ENCODE results near the gene RHBDL1.

Gene RHBDL1

GRCh38 chr16:672371-672770 is 3.1 kb upstream of the RHBDL1 start:
- no peak for DNase-seq (ENCODE audit: low spot score)

DNA sequence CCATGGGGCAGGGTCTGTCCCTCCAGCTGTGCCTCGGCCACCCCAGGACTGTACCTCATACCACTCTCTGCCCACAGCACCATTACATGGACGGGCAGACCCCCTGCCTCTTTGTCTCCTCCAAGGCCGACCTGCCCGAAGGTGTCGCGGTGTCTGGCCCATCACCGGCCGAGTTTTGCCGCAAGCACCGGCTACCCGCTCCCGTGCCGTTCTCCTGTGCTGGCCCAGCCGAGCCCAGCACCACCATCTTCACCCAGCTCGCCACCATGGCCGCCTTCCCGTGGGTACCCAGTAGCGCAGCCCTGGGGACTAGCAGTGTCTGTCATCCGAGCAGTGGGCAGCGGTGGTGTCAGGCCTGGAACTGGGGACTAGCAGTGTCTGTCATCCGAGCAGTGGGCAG is 2.6 kb upstream of the RHBDL1 start:
- TF ChIP-seq CTCF (IDR thresholded peaks at IDR 0.05) = no peak
- no peak overlapping the region for H3K4me3 ChIP-seq
- no peak overlapping the region for H3K27ac ChIP-seq
- no peak for DNase-seq (ENCODE audit: low spot score)

More at GRCh38 chr16:672371-672770, 3.1 kb upstream of the RHBDL1 start:
- no peak for TF ChIP-seq CTCF (IDR thresholded peaks at IDR 0.05)
- Histone ChIP-seq H3K4me3 (no peak overlapping the region), H3K27ac (no peak overlapping the region)

GRCh38 chr16:673399-673991 is 2.0 kb upstream of the RHBDL1 start:
- no peak for TF ChIP-seq CTCF (IDR thresholded peaks at IDR 0.05)
- Histone ChIP-seq H3K27ac (no peak overlapping the region), H3K4me3 (no peak overlapping the region)
- no peak for DNase-seq (ENCODE audit: low spot score)

- Histone ChIP-seq H3K27ac (no peak overlapping the region), H3K4me3 (no peak overlapping the region)
- no peak for DNase-seq (ENCODE audit: low spot score)
- no peak for TF ChIP-seq CTCF (IDR thresholded peaks at IDR 0.05)
Observed at GRCh38 chr16:674214-674881, 1.1 kb upstream of the RHBDL1 start.

DNA sequence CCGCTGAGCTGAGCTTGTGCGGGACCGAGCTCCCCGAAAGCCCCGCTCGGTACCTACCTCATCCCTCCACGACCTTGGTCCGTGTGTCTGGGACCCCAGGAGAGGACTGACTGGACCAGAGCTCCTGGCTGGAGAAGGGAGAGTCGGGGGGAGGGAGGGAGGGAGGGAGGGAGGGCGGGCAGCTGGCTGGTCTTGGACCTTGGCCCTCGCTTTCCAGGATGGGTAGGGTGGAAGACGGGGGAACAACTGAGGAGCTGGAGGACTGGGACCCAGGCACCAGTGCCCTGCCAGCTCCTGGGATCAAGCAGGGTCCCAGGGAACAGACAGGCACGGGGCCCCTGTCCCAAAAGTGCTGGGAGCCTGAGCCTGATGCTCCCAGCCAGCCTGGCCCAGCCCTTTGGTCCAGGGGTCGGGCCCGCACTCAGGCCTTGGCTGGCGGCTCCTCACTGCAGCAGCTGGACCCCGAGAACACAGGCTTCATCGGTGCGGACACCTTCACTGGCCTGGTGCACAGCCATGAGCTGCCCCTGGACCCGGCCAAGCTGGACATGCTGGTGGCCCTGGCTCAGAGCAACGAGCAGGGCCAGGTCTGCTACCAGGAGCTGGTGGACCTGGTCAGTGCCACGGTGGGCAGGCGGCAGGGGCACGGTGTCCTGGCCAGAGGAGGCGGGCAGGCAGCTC is 553 bp downstream of the RHBDL1 start:
- peak overlapping the region in 1 of 2 donors; percentile 61 for H3K27ac ChIP-seq
- no peak for TF ChIP-seq CTCF (IDR thresholded peaks at IDR 0.05)
- H3K4me3 ChIP-seq = peak overlapping the region; percentile 67
- DNase-seq (ENCODE audit: low spot score) = no peak

DNA sequence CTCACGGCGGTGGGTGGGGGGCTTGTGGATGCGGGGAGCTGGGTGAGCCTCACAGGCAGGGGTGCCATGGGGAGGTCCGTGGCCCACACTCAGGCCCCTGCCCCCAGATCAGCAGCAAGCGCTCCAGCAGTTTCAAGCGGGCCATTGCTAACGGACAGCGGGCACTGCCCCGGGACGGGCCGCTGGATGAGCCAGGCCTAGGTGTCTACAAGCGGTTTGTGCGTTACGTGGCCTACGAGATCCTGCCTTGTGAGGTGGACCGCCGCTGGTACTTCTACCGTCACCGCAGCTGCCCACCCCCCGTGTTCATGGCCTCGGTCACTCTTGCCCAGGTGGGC is 1.1 kb downstream of the RHBDL1 start:
- H3K27ac ChIP-seq = peak overlapping the region in 1 of 2 donors; percentile 16
- TF ChIP-seq CTCF (IDR thresholded peaks at IDR 0.05) = no peak
- DNase-seq (ENCODE audit: low spot score) = no peak
- no peak overlapping the region for H3K4me3 ChIP-seq

GRCh38 chr16:676913-677312 is 1.4 kb downstream of the RHBDL1 start:
- no peak overlapping the region for H3K27ac ChIP-seq

More at GRCh38 chr16:676913-677312, 1.4 kb downstream of the RHBDL1 start:
- no peak overlapping the region for H3K4me3 ChIP-seq
- TF ChIP-seq CTCF (IDR thresholded peaks at IDR 0.05) = no peak
- DNase-seq (ENCODE audit: low spot score) = no peak
